NOMO-1 treated with dmso at 0.1 percent for 144 hours (cell line): Measurements from ENCODE around the gene SLC22A16.
A peak's percentile ranks its signal among the peaks of the same experiment; 100 is the strongest.

Source experiments
- DNase-seq: peaks from one replicate; lab custom pipeline; 2025; ENCODE audit not compliant: unreplicated experiment; lab: John Stamatoyannopoulos, UW

SLC22A16 gene

DNA sequence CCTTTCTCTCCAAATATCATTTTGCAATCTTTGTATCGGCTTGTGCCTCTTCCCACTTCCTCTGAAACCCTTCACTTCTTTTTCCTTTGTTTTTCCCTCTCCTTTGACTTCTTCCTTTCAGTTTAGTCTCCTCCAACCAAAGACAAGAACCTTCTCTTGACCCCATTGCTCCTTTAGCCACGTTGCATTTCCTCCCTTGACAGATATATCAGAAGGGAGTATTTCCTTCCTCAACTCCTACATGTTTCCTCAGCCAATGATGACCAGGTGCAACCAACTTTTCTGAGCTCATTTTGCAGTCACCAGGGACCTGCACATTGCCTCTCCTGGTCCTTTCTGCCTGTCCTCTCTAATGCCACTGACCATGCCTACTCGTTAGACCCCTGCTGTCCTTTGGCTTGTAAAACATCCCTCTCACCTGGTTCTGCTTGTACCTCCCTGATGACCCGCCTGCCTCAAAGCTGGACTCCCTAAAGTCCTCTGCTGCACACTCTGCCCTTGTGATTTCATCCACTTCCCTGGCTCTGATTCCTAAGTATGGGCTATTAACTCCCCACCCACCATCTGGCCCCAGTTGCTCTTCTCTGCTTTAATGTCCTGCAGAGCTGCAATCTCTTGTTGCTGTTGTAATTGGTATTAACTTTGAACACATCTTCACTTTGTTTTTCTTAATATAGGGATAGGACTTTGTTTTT is 27.4 kb downstream of the SLC22A16 start:
- DNase-seq = no peak

- no peak for DNase-seq
Observed at GRCh38 chr6:110447761-110448160, 28.7 kb downstream of the SLC22A16 start.

- no peak for DNase-seq
Observed at GRCh38 chr6:110446405-110446804, 30.0 kb downstream of the SLC22A16 start.

- DNase-seq = no peak
Observed at GRCh38 chr6:110440026-110440425, 36.4 kb downstream of the SLC22A16 start.

DNA sequence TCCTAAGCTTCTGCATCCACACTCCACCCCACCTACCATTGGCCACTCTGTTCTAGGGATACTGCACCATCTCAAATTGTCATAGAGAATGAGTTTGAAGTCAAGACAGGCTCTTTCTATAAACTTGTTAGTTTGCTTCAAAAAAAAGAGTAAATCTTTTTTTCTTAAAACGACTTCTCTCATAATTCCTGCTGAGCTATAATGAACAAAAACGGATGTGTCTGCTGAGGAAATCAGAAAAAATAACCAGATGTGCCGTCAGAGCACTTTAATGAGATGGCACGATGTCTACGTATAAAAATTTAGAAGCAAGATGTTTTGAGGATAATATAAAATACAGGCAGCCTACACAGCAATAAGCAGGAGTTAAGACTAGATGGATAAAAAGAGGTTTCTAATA is 37.1 kb downstream of the SLC22A16 start:
- DNase-seq = no peak

DNA sequence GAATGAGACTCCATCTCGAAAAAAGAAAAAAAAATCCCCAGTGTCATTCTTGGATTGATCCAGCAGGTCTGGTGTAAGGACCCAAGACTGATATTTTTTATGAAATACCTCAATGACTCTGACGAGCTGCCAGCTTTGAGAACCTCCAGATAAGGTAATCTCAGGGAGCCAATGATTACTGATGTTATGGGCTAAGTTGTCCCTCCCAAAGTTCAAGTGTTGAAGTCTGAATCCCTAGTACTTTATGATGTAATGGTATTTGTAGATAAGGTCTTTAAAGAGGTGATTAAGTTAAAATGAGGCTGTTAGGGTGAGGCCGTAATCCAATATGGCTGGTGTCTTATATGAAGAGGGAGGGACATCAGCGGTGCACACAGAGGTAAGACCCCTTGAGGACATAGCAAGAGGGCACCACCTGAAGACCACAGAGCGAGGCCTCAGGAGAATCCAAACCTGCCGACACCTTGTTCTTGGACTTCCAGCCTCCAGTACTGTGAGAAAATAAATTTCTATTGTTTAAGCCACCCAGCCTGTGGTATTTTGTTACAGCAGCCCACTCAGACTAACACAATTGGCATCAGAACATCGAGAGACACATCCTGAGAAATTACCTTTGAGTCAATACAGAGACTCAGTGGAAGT is 41.3 kb downstream of the SLC22A16 start:
- DNase-seq = no peak

- peak; percentile 68 for DNase-seq
Observed at GRCh38 chr6:110432285-110432900, 44.0 kb downstream of the SLC22A16 start.

- no peak for DNase-seq
Observed at GRCh38 chr6:110430741-110431140, 45.7 kb downstream of the SLC22A16 start.

DNA sequence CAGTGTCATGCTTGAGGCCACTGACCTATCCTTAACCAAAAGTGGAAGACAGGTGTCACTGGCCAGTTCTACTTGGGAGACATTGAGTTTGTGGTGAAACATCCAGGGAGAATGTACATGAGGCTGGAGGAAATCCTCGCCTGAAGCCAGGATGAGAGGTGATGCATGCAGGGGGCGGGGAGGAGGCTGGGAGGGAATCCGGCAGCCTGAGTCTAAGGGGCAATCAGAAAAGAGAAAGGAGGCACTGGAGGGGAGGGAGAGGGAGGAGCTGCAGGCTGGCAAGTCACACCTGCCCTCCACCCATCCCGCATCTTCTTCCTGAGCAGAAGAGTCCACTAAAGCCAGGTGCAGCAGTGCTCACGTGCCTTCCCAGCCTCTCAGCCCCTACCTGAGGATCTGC is 46.2 kb downstream of the SLC22A16 start:
- no peak for DNase-seq

- DNase-seq = no peak
Observed at GRCh38 chr6:110428153-110428552, 48.3 kb downstream of the SLC22A16 start.

DNA sequence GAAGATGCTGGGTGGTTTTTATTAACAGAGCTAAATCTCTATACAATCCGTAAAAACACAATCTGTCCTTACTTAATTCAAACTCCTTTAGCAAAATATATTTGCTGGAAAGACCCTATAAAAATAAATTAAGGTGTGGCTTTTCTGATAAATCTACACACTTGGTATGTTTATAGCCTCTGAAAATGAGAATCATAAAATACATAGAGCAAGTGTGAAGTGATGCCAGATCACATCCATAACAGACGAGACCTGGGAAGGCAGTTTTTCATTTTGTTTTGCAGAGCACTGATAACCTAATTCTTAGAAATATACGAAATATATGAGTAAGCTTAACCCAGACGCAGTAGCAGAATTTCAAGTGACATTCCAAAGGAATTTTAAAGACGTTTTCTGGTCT is 50.6 kb downstream of the SLC22A16 start:
- DNase-seq = no peak

GRCh38 chr6:110422444-110422822 is 54.0 kb downstream of the SLC22A16 start:
- no peak for DNase-seq

GRCh38 chr6:110421749-110422443 is 54.5 kb downstream of the SLC22A16 start:
- peak; percentile 70 for DNase-seq

- DNase-seq = no peak
Observed at GRCh38 chr6:110419028-110419739, 57.2 kb downstream of the SLC22A16 start.

- no peak for DNase-seq
Observed at GRCh38 chr6:110418594-110418993, 57.8 kb downstream of the SLC22A16 start.

GRCh38 chr6:110415086-110415916 is 61.1 kb downstream of the SLC22A16 start, which contains the start of gene DDO:
Gene DDO (minus strand): TSS chr6:110415575. CDS start chr6:110413462, 2,113 bp downstream.
- peak; percentile 21 for DNase-seq

- no peak for DNase-seq
Observed at GRCh38 chr6:110414669-110415068, 61.7 kb downstream of the SLC22A16 start.

GRCh38 chr6:110412360-110412759 is 64.1 kb downstream of the SLC22A16 start:
- no peak for DNase-seq

- DNase-seq = no peak
Observed at GRCh38 chr6:110410511-110410910, 65.9 kb downstream of the SLC22A16 start.

DNA sequence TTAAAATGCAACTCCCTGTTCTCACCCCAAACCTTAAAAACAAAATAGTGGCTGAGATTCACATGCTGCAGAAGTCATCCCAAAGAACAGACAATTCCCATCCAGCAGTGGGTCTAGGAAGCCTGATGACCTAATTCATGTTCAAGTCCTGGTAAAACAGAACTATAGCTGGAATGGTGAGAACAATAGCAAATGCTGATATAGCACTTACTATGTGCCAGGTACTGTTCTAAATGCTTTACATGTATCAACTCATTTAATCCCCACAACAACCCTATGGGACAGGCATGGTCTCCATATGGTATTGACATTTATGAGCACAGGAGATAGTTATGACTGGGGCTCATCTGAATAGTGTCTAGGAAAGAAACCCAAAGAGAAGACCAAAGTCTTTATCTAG is 66.6 kb downstream of the SLC22A16 start:
- DNase-seq = no peak
